OCI-LY7 (cell line): ENCODE measurements around the gene DNAL4. TPM values are rescaled to one million over a fixed set of nuclear protein-coding genes. Genes with fewer than 3 reads are reported as not detected.

Source experiments
- BruUV-seq: library from RNA; stranded (reverse); fragments of 400-500 nt; replicated peaks from 2 replicates; lab custom pipeline; 2021; lab: Mats Ljungman, UMichigan
- CTCF ChIA-PET: fragments of 300-600 bp; sonication (Branson Sonifier 250); formaldehyde crosslinking; loops from one replicate; lab custom pipeline; 2022; ENCODE audit warnings: antibody characterized with exemption; ENCODE audit not compliant: unreplicated experiment; lab: Charles Lee
- POLR2A ChIA-PET: fragments of 300-600 bp; sonication (Branson Sonifier 250); formaldehyde crosslinking; loops from one replicate; lab custom pipeline; 2022; ENCODE audit warnings: antibody characterized with exemption; lab: Charles Lee
- DNase-seq: peaks from one replicate; pipeline ENCODE4 v3.0.0-alpha.2; 2015; ENCODE audit warnings: low spot score
- H2AFZ ChIP-seq: fragments of 200-600 bp; sonication (generic), shearing (Covaris generic); 2 replicates; pipeline ENCODE4 v1.6.1; 2014; ENCODE audit warnings: mild to moderate bottlenecking, antibody characterized with exemption, low read length, moderate library complexity
- H3K27ac ChIP-seq: fragments of 200-600 bp; sonication (generic); 2 replicates; pipeline ENCODE4 v1.5.1; 2014; ENCODE audit warnings: mixed run types, low read depth, mild to moderate bottlenecking, moderate library complexity, low read length, inconsistent platforms; ENCODE audit not compliant: poor library complexity, severe bottlenecking
- H3K36me3 ChIP-seq: fragments of 200-600 bp; sonication (generic); 2 replicates; pipeline ENCODE4 v1.6.1; 2014; ENCODE audit warnings: mild to moderate bottlenecking, antibody characterized with exemption, low read length, moderate library complexity, mixed read lengths; ENCODE audit not compliant: insufficient read depth
- H3K4me1 ChIP-seq: fragments of 200-600 bp; sonication (generic); 2 replicates; pipeline ENCODE4 v1.5.1; 2014; ENCODE audit warnings: mild to moderate bottlenecking, low read length; ENCODE audit not compliant: insufficient read depth, poor library complexity, severe bottlenecking
- H3K4me2 ChIP-seq: fragments of 200-600 bp; sonication (generic); 2 replicates; pipeline ENCODE4 v1.6.1; 2014; ENCODE audit warnings: mild to moderate bottlenecking, low read length
- H3K4me3 ChIP-seq: fragments of 200-600 bp; sonication (generic); 2 replicates; pipeline ENCODE4 v1.5.1; 2014; ENCODE audit warnings: mild to moderate bottlenecking, low read depth, low read length; ENCODE audit not compliant: poor library complexity, severe bottlenecking
- H3K79me2 ChIP-seq: fragments of 200-600 bp; sonication (generic); 2 replicates; pipeline ENCODE4 v1.6.1; 2016; ENCODE audit warnings: low read depth, mild to moderate bottlenecking, low read length, moderate library complexity, mixed read lengths; ENCODE audit not compliant: insufficient read depth
- H3K9me2 ChIP-seq: fragments of 200-600 bp; sonication (generic); 2 replicates; pipeline ENCODE4 v1.6.1; 2016; ENCODE audit warnings: mild to moderate bottlenecking, low read length, mixed read lengths; ENCODE audit not compliant: insufficient read depth
- H3K9me3 ChIP-seq: fragments of 200-600 bp; sonication (generic); 2 replicates; pipeline ENCODE4 v1.6.1; 2014; ENCODE audit warnings: mild to moderate bottlenecking, mixed run types, low read length, mixed read lengths
- H4K20me1 ChIP-seq: fragments of 200-600 bp; sonication (generic); 2 replicates; pipeline ENCODE4 v1.6.1; 2014; ENCODE audit warnings: mild to moderate bottlenecking, antibody characterized with exemption, low read length, moderate library complexity, mixed read lengths; ENCODE audit not compliant: insufficient read depth
- EZH2phosphoT487 ChIP-seq: fragments of 200-600 bp; sonication (generic); IDR thresholded peaks from 2 replicates; pipeline ENCODE4 v1.6.1; 2018; ENCODE audit warnings: low read depth, borderline replicate concordance, mild to moderate bottlenecking, mixed run types, antibody characterized with exemption, low read length, moderate library complexity, mixed read lengths
- intact Hi-C: fragments of 100-400 bp; cut with micrococcal nuclease; formaldehyde crosslinking; loops from one replicate; pipeline ENCODE4 v1.10.0; 2022; ENCODE audit not compliant: unreplicated experiment
- total RNA-seq, 2 experiments: library from RNA; depleted of rRNA in 1 of 2; stranded (reverse); fragments of >200 nt in 1 of 2; shearing (Covaris generic) in 1 of 2; gene quantifications; 2 replicates each; pipeline ENCODE4 v1.2.3, GENCODE V29; 2014 to 2022
- TF ChIP-seq, protein P1 (sequence below): fragments of 200-600 bp; sonication (generic); conservative IDR thresholded peaks from 2 replicates; pipeline ENCODE4 v1.5.1; 2014; ENCODE audit warnings: mild to moderate bottlenecking, antibody characterized with exemption, low read length, moderate library complexity, mixed read lengths

The DNAL4 gene
- total RNA-seq, 2 experiments from 2014 or later = 6.6 to 7.1 TPM

DNA sequence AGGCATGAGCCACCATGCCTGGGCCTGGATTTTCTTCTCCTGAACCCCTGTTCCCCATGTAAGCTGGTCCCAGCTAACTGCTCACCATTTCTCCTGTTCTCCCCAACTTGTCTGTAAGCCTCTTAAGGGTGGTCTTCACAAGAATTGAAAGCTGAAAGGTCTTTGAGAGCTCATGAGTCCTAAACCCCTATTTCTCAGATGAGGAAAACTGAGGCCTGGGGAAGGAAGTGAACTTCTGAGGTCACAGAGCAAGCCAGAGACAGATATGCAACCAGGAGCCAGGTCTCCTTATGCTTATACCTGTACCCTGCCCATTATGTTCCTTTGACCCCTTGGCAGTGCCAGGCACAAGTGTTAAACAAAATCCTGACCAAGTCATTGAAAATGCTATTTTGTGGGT, 33.6 kb upstream of the DNAL4 start:
- no peak overlapping the region for H3K27ac ChIP-seq
- DNase-seq = no peak
- POLR2A ChIA-PET = no interaction called here
- no peak overlapping the region for H2AFZ ChIP-seq
- H3K36me3 ChIP-seq = no peaks in the 10 kb centered on the region
- intact Hi-C loops = loop anchor here (10.0 kb wide), 1 partner anchor 87 kb away; no protein-coding TSS in a partner anchor
- no peaks in the 10 kb centered on the region for H3K9me2 ChIP-seq
- BruUV-seq = no TSS peak
- no peaks in the 10 kb centered on the region for H3K4me1 ChIP-seq
- no peaks in the 10 kb centered on the region for H3K9me3 ChIP-seq
- H4K20me1 ChIP-seq = no peaks in the 10 kb centered on the region
- H3K79me2 ChIP-seq = no peaks in the 10 kb centered on the region
- TF ChIP-seq EZH2phosphoT487 = no peak
- CTCF ChIA-PET = no interaction called here
- H3K4me3 ChIP-seq = no peak overlapping the region
- no peak overlapping the region for H3K4me2 ChIP-seq

DNA sequence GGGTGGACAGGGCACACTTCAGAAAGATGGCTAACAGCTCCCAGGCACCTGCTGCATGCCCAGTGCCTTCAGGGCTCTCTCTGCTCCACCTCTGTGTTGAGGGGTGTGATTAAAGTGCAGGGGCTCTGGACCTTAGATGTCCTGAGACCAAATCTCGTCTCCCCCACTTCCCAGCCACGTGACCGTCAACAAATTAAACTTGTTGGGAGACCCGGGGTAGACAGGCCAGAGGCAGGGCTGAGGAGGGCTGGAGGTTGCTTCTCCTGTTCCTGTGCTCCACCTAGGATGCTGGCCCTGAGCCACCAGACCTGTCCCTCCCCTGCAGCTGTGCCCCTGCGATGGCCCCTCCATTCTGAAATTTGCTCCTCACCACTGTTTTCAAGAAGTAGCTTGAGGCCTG, 32.9 kb upstream of the DNAL4 start:
- no peak overlapping the region for H3K27ac ChIP-seq
- BruUV-seq = no TSS peak
- H3K9me2 ChIP-seq = no peaks in the 10 kb centered on the region
- ChIA-PET CTCF (no interaction called here), POLR2A (no interaction called here)
- no peak overlapping the region for H3K4me2 ChIP-seq
- H4K20me1 ChIP-seq = no peaks in the 10 kb centered on the region
- no peak for DNase-seq
- no peaks in the 10 kb centered on the region for H3K79me2 ChIP-seq
- no peaks in the 10 kb centered on the region for H3K9me3 ChIP-seq
- intact Hi-C loops = loop anchor here (10.0 kb wide), 1 partner anchor 88 kb away; no protein-coding TSS in a partner anchor
- H2AFZ ChIP-seq = no peak overlapping the region
- no peak overlapping the region for H3K4me3 ChIP-seq
- no peaks in the 10 kb centered on the region for H3K4me1 ChIP-seq
- TF ChIP-seq EZH2phosphoT487 = no peak
- TF ChIP-seq, protein P1, sequence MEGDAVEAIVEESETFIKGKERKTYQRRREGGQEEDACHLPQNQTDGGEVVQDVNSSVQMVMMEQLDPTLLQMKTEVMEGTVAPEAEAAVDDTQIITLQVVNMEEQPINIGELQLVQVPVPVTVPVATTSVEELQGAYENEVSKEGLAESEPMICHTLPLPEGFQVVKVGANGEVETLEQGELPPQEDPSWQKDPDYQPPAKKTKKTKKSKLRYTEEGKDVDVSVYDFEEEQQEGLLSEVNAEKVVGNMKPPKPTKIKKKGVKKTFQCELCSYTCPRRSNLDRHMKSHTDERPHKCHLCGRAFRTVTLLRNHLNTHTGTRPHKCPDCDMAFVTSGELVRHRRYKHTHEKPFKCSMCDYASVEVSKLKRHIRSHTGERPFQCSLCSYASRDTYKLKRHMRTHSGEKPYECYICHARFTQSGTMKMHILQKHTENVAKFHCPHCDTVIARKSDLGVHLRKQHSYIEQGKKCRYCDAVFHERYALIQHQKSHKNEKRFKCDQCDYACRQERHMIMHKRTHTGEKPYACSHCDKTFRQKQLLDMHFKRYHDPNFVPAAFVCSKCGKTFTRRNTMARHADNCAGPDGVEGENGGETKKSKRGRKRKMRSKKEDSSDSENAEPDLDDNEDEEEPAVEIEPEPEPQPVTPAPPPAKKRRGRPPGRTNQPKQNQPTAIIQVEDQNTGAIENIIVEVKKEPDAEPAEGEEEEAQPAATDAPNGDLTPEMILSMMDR = no peak
- H3K36me3 ChIP-seq = no peaks in the 10 kb centered on the region

DNA sequence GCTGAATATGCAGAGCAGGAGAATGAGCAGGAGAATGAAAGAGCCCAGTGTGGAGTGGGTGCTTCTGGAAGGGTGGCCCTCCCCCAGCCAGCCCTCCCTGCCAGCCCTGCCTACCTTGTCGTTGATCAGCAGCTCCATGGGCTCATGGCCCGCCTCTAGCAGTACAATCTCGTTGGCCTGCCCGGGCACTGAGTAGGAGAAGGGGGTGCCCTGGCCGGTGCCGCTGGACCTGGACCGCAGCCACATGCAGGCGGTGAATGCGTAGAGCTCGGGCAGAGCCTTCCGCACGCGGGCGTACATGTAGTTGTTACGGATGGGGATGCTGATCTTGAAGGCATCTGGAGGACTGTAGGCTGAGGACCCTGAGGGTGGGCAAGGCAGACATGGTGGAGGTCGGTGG, 32.4 kb upstream of the DNAL4 start:
- Histone ChIP-seq H2AFZ (no peak overlapping the region), H3K36me3 (no peaks in the 10 kb centered on the region), H3K9me2 (no peaks in the 10 kb centered on the region), H3K4me1 (no peaks in the 10 kb centered on the region), H3K4me2 (no peak overlapping the region), H3K27ac (no peak overlapping the region), H4K20me1 (no peaks in the 10 kb centered on the region), H3K9me3 (no peaks in the 10 kb centered on the region), H3K4me3 (no peak overlapping the region), H3K79me2 (no peaks in the 10 kb centered on the region)
- POLR2A ChIA-PET = no interaction called here
- intact Hi-C loops = loop anchor here (10.0 kb wide), 1 partner anchor 88 kb away; no protein-coding TSS in a partner anchor
- CTCF ChIA-PET = interaction anchor here (0.6 kb wide), 1 partner anchor 121 kb away, joined by 4 read pairs; no protein-coding TSS in a partner anchor
- BruUV-seq = no TSS peak
- no peak for DNase-seq
- TF ChIP-seq, protein P1 = no peak
- no peak for TF ChIP-seq EZH2phosphoT487
